SK-N-SH (cell line): Measurements from ENCODE around the gene ATXN7. TPM values are rescaled to one million over a fixed set of nuclear protein-coding genes. Genes with fewer than 3 reads are reported as not detected.
A peak's percentile ranks its signal among the peaks of the same experiment; 100 is the strongest.

ENCODE experiments used
- CTCF ChIA-PET: fragments of 300-600, 350-600 bp; formaldehyde crosslinking; extraction: SDS; loops from one replicate; lab custom pipeline; 2021; lab: Yijun Ruan, JAX
- POLR2A ChIA-PET: fragments of 350-600 bp; sonication (Branson Sonifier 250); formaldehyde crosslinking; extraction: SDS; loops from one replicate; lab custom pipeline; 2020; ENCODE audit warnings: antibody characterized with exemption, inconsistent platforms; lab: Yijun Ruan, JAX
- DNase-seq: peaks from one replicate; pipeline ENCODE4 v3.0.0; 2012
- H2AFZ ChIP-seq: fragments of 200-600 bp; sonication (generic); 2 replicates; pipeline ENCODE4 v1.8.1; 2016; ENCODE audit warnings: antibody characterized with exemption, mild to moderate bottlenecking, low read depth
- H3F3A ChIP-seq: fragments of 200-600 bp; sonication (generic); replicated peaks from 2 replicates; pipeline ENCODE3; 2016; ENCODE audit warnings: antibody characterized with exemption, mild to moderate bottlenecking; ENCODE audit not compliant: insufficient read depth
- H3K27ac ChIP-seq, 2 experiments: fragments of 200-500 bp in 1 of 2; fragments of 200-600 bp in 1 of 2; sonication (Bioruptor generic) in 1 of 2; sonication (generic), shearing (Covaris generic) in 1 of 2; 2 replicates each; pipeline versions ENCODE4 v1.5.1 to v1.6.1; 2014 to 2016; ENCODE audit warnings: low read depth in 2 of 2, inconsistent platforms in 1 of 2, low read length in 1 of 2, mild to moderate bottlenecking in 1 of 2, mixed read lengths in 1 of 2
- H3K27me3 ChIP-seq: fragments of 200-600 bp; sonication (generic), shearing (Covaris generic); 2 replicates; pipeline ENCODE4 v1.6.1; 2016; ENCODE audit warnings: mixed run types; ENCODE audit not compliant: insufficient read depth
- H3K36me3 ChIP-seq, 2 experiments: fragments of 200-500 bp in 1 of 2; fragments of 200-600 bp in 1 of 2; sonication (Bioruptor generic) in 1 of 2; sonication (generic) in 1 of 2; replicated peaks in 1 of 2; 2 replicates each; pipeline versions ENCODE3 to v1.5.1; 2014 to 2016; ENCODE audit warnings: low read length in 1 of 2, mild to moderate bottlenecking in 1 of 2; ENCODE audit not compliant: insufficient read depth in 2 of 2, control insufficient read depth in 1 of 2
- H3K4me1 ChIP-seq, 2 experiments: fragments of 200-500 bp in 1 of 2; fragments of 200-600 bp in 1 of 2; sonication (Bioruptor generic) in 1 of 2; sonication (generic), shearing (Covaris generic) in 1 of 2; 2 replicates each; pipeline versions ENCODE4 v1.5.1 to v1.6.1; 2014 to 2016; ENCODE audit warnings: low read depth in 1 of 2, low read length in 1 of 2, mixed run types in 1 of 2; ENCODE audit not compliant: insufficient read depth in 2 of 2, control insufficient read depth in 1 of 2
- H3K4me2 ChIP-seq: fragments of 200-600 bp; sonication (generic), shearing (Covaris generic); 2 replicates; pipeline ENCODE4 v1.6.1; 2017; ENCODE audit warnings: mixed run types
- H3K4me3 ChIP-seq, 2 experiments: fragments of 200-500 bp in 1 of 2; fragments of 200-600 bp in 1 of 2; sonication (Bioruptor generic) in 1 of 2; sonication (generic), shearing (Covaris generic) in 1 of 2; 2 replicates each; pipeline versions ENCODE4 v1.5.1 to v1.8.1; 2014 to 2016; ENCODE audit warnings: low read depth in 2 of 2, inconsistent platforms in 1 of 2, low read length in 1 of 2, mild to moderate bottlenecking in 1 of 2, mixed read lengths in 1 of 2, moderate library complexity in 1 of 2
- H3K79me2 ChIP-seq: fragments of 200-600 bp; sonication (generic); 2 replicates; pipeline ENCODE4 v1.8.1; 2017; ENCODE audit warnings: mild to moderate bottlenecking; ENCODE audit not compliant: insufficient read depth
- H3K9ac ChIP-seq: fragments of 200-600 bp; sonication (generic); 2 replicates; pipeline ENCODE4 v1.6.1; 2017; ENCODE audit warnings: mixed run types
- H3K9me2 ChIP-seq: fragments of 200-600 bp; sonication (generic); 2 replicates; pipeline ENCODE4 v1.6.1; 2017; ENCODE audit warnings: mixed run types
- H3K9me3 ChIP-seq: fragments of 200-600 bp; sonication (generic); 2 replicates; pipeline ENCODE4 v1.6.1; 2017; ENCODE audit warnings: mixed run types, mild to moderate bottlenecking, moderate library complexity
- H4K20me1 ChIP-seq: fragments of 200-600 bp; sonication (generic); 2 replicates; pipeline ENCODE4 v1.6.1; 2017; ENCODE audit warnings: mild to moderate bottlenecking, mixed run types; ENCODE audit not compliant: insufficient read depth
- ELF1 ChIP-seq: IDR thresholded peaks from 2 replicates; pipeline ENCODE4 v1.4.0; 2012
- EP300 ChIP-seq, 2 experiments: IDR thresholded peaks; 2 replicates each; pipeline versions ENCODE4 v1.4.0 to v1.6.1; 2012; ENCODE audit warnings: borderline replicate concordance in 1 of 2, low read depth in 1 of 2, low read length in 1 of 2
- FOSL2 ChIP-seq: IDR thresholded peaks from 2 replicates; pipeline ENCODE4 v1.4.0; 2012; ENCODE audit warnings: low read depth, mild to moderate bottlenecking, moderate library complexity, borderline replicate concordance
- FOXM1 ChIP-seq: IDR thresholded peaks from 2 replicates; pipeline ENCODE4 v1.4.0; 2012; ENCODE audit warnings: low read depth, mild to moderate bottlenecking
- GATA2 ChIP-seq: sonication (generic); formaldehyde crosslinking; IDR thresholded peaks from 2 replicates; pipeline ENCODE4 v1.5.0; 2020; ENCODE audit warnings: mild to moderate bottlenecking, missing genetic modification reagents
- IRF3 ChIP-seq: fragments of 150-350 bp; IDR thresholded peaks from 2 replicates; pipeline ENCODE4 v1.6.1; 2016; ENCODE audit warnings: mild to moderate bottlenecking, low read depth, low read length
- NRF1 ChIP-seq: IDR thresholded peaks from 2 replicates; pipeline ENCODE4 v1.6.1; 2012; ENCODE audit warnings: low read depth, mild to moderate bottlenecking, low read length
- PBX3 ChIP-seq: IDR thresholded peaks from 2 replicates; pipeline ENCODE4; 2012
- RFX5 ChIP-seq: IDR thresholded peaks from 2 replicates; pipeline ENCODE4 v1.6.1; 2012; ENCODE audit warnings: mild to moderate bottlenecking, improper control_type of control experiment, low read length
- TAF1 ChIP-seq: IDR thresholded peaks from 2 replicates; pipeline ENCODE4 v1.6.1; 2012; ENCODE audit warnings: low read depth, mild to moderate bottlenecking, low read length, moderate library complexity, borderline replicate concordance
- TCF12 ChIP-seq: IDR thresholded peaks from 2 replicates; pipeline ENCODE4 v1.4.0; 2012
- USF1 ChIP-seq: IDR thresholded peaks from 2 replicates; pipeline ENCODE4 v1.4.0; 2012; ENCODE audit warnings: low read depth, borderline replicate concordance
- USF2 ChIP-seq: fragments of 150-350 bp; IDR thresholded peaks from 2 replicates; pipeline ENCODE4 v1.6.1; 2017; ENCODE audit warnings: antibody characterized with exemption, low read length, low read depth, borderline replicate concordance
- YY1 ChIP-seq: IDR thresholded peaks from 2 replicates; pipeline ENCODE4 v1.4.0; 2012; ENCODE audit warnings: low read depth, mild to moderate bottlenecking
- ZBTB33 ChIP-seq: IDR thresholded peaks from 2 replicates; pipeline ENCODE4 v1.4.0; 2012; ENCODE audit warnings: low read depth, borderline replicate concordance
- WGBS: methylation state at CpG from one replicate; pipeline ENCODE4 v1.1.6; 2017; ENCODE audit warnings: low lambda C conversion rate; 5-methylcytosine and 5-hydroxymethylcytosine counted together
- polyA plus RNA-seq, 3 experiments: library from polyadenylated mRNA; depleted of rRNA; stranded (reverse); fragments of >200 nt; gene quantifications; 2 replicates each; pipeline ENCODE4 v1.2.3, GENCODE V29; 2012

ATXN7 gene
- polyA plus RNA-seq, 1 of the 3 experiments (the other 2 are of a cell fraction), result 6.2 TPM

- TF ChIP-seq USF2 (no peak), RFX5 (no peak), TAF1 (no peak), GATA2 (CRISPR knock-in tag) (no peak), FOSL2 (no peak)
Measured at GRCh38 chr3:64039332-64039731, 175.7 kb downstream of the ATXN7 start (continued).

GRCh38 chr3:64039981-64040733 lies 176.5 kb downstream of the ATXN7 start:
- Histone ChIP-seq H3K27ac (no peak overlapping the region), H3K36me3 (no peaks in the 10 kb centered on the region), H3K27me3 (no peaks in the 10 kb centered on the region), H3K4me1 (peaks cover 0 to 10% of the 10 kb centered on the region in 2 experiments; a peak in 2 of 4 replicates), H3K9me3 (no peaks in the 10 kb centered on the region), H3K79me2 (no peaks in the 10 kb centered on the region), H4K20me1 (no peaks in the 10 kb centered on the region), H3K4me3 (no peak overlapping the region), H3K4me2 (no peak overlapping the region), H2AFZ (no peak overlapping the region; the same call in 1 of the 2 replicates), H3K9me2 (no peaks in the 10 kb centered on the region), H3K9ac (no peak overlapping the region), H3F3A (no peaks in the 10 kb centered on the region)
- ChIA-PET CTCF (interaction anchor here (1.8 to 5.1 kb wide), 4 partner anchors 9 to 444 kb away, joined by 4 to 32 read pairs (median 12); no protein-coding TSS in a partner anchor), POLR2A (no interaction called here)
- DNase-seq, result peak; percentile 24
- WGBS, result 59% methylated on average over 4 of the region's 5 CpGs
- TF ChIP-seq EP300 (IDR thresholded peaks at IDR 0.05; ENCODE audit: borderline replicate concordance in 1 of 2, low read depth in 1 of 2, low read length in 1 of 2) (no peak), ELF1 (no peak), USF1 (no peak), IRF3 (no peak)

- 88% methylated on average over 1 of the region's 1 CpG for WGBS
- CTCF ChIA-PET, result interaction anchor here (1.0 to 5.1 kb wide), 2 partner anchors 12 to 441 kb away, joined by 3 to 32 read pairs; no protein-coding TSS in a partner anchor
- no peak for TF ChIP-seq USF1
- no peak for TF ChIP-seq PBX3
- TF ChIP-seq NRF1, result no peak
- no peak for TF ChIP-seq YY1
- no peak for TF ChIP-seq ZBTB33
- no peak for TF ChIP-seq IRF3
- no peak for TF ChIP-seq FOXM1
- no peak for TF ChIP-seq EP300 (IDR thresholded peaks at IDR 0.05; ENCODE audit: borderline replicate concordance in 1 of 2, low read depth in 1 of 2, low read length in 1 of 2)
- TF ChIP-seq TCF12, result no peak
Measured at GRCh38 chr3:64042952-64043351, 179.3 kb downstream of the ATXN7 start.

More at GRCh38 chr3:64042952-64043351, 179.3 kb downstream of the ATXN7 start:
- Histone ChIP-seq H3K4me3 (no peak overlapping the region), H3K9ac (no peak overlapping the region), H3K27me3 (no peaks in the 10 kb centered on the region), H3K9me2 (no peaks in the 10 kb centered on the region), H4K20me1 (no peaks in the 10 kb centered on the region), H3K79me2 (no peaks in the 10 kb centered on the region), H3K4me2 (no peak overlapping the region), H2AFZ (no peak overlapping the region), H3K4me1 (peaks cover 0 to 10% of the 10 kb centered on the region in 2 experiments; a peak in 2 of 4 replicates), H3K27ac (no peak overlapping the region), H3F3A (no peaks in the 10 kb centered on the region), H3K36me3 (no peaks in the 10 kb centered on the region), H3K9me3 (no peaks in the 10 kb centered on the region)
- POLR2A ChIA-PET, result no interaction called here
- no peak for DNase-seq
